WTC11 (cell line): ENCODE measurements around the gene OR52N4. TPM values are rescaled to one million over a fixed set of nuclear protein-coding genes. Genes with fewer than 3 reads are reported as not detected.

ENCODE experiments used
- ATAC-seq: fragments of 200-7000 bp; cut with Tn5 transposase; 2 replicates; pipeline ENCODE4 v1.10.0; 2021; ENCODE audit warnings: mild to moderate bottlenecking, moderate library complexity
- Bru-seq: library from RNA; stranded (reverse); fragments of 400-500 nt; gene quantifications from one replicate; lab custom pipeline; 2021; lab: Mats Ljungman, UMichigan
- CTCF ChIA-PET: fragments of 300-600 bp; sonication (Branson Sonifier 250); formaldehyde crosslinking; loops from one replicate; lab custom pipeline; 2021; ENCODE audit warnings: antibody characterized with exemption; lab: Charles Lee
- POLR2A ChIA-PET: fragments of 350-600 bp; sonication (Branson Sonifier 250); formaldehyde crosslinking; loops from one replicate; lab custom pipeline; 2021; ENCODE audit warnings: antibody characterized with exemption; lab: Charles Lee
- DNase-seq: peaks from one replicate; pipeline ENCODE4 v3.0.0; 2021; ENCODE audit warnings: low spot score
- H3K27ac Mint-ChIP-seq: 2 replicates; pipeline ENCODE4 v1.8.0; 2021; ENCODE audit warnings: mixed read lengths
- H3K27me3 Mint-ChIP-seq: 2 replicates; pipeline ENCODE4 v1.8.0; 2021; ENCODE audit warnings: low read depth, mild to moderate bottlenecking, moderate library complexity, mixed read lengths
- H3K36me3 Mint-ChIP-seq: 2 replicates; pipeline ENCODE4 v1.8.0; 2021; ENCODE audit warnings: mixed read lengths
- H3K4me1 Mint-ChIP-seq: 2 replicates; pipeline ENCODE4 v1.8.0; 2022; ENCODE audit warnings: mixed read lengths
- H3K4me3 Mint-ChIP-seq: 2 replicates; pipeline ENCODE4 v1.8.0; 2021; ENCODE audit warnings: mild to moderate bottlenecking, moderate library complexity, mixed read lengths
- H3K9me3 Mint-ChIP-seq: 2 replicates; pipeline ENCODE4 v1.8.0; 2021; ENCODE audit warnings: mixed read lengths
- AR ChIP-seq: fragments of 250-450 bp; sonication (Bioruptor Pico); IDR thresholded peaks from 2 replicates; pipeline ENCODE4 v1.9.0; 2021; ENCODE audit warnings: mild to moderate bottlenecking
- ATF6 ChIP-seq: sonication (generic); formaldehyde crosslinking; IDR thresholded peaks from 2 replicates; pipeline ENCODE4 v1.8.1; 2023; ENCODE audit warnings: mild to moderate bottlenecking, missing genetic modification reagents
- CDX4 ChIP-seq: fragments of 250-450 bp; sonication (Bioruptor Pico); IDR thresholded peaks from 2 replicates; pipeline ENCODE4 v1.9.0; 2021; ENCODE audit warnings: moderate library complexity, mild to moderate bottlenecking, inconsistent platforms, borderline replicate concordance
- CTCF ChIP-seq: fragments of 200-600 bp; IDR thresholded peaks from 2 replicates; pipeline ENCODE4 v1.8.0; 2022; ENCODE audit warnings: antibody characterized with exemption
- FOXK1 ChIP-seq: sonication (generic); formaldehyde crosslinking; IDR thresholded peaks from 2 replicates; pipeline ENCODE4 v1.8.0; 2022; ENCODE audit warnings: mild to moderate bottlenecking, moderate library complexity, missing genetic modification reagents
- GABPB1 ChIP-seq: sonication (generic); formaldehyde crosslinking; IDR thresholded peaks from 2 replicates; pipeline ENCODE4 v1.8.1; 2023; ENCODE audit warnings: mild to moderate bottlenecking, missing genetic modification reagents
- GRHL2 ChIP-seq: fragments of 250-450 bp; sonication (Bioruptor Pico); IDR thresholded peaks from 2 replicates; pipeline ENCODE4 v1.8.0; 2022; ENCODE audit warnings: mild to moderate bottlenecking, moderate library complexity; ENCODE audit not compliant: insufficient replicate concordance, severe bottlenecking
- KAT7 ChIP-seq: sonication (generic); formaldehyde crosslinking; IDR thresholded peaks from 2 replicates; pipeline ENCODE4 v1.8.1; 2023; ENCODE audit warnings: missing genetic modification reagents, mild to moderate bottlenecking, borderline replicate concordance
- MAX ChIP-seq: sonication (generic); formaldehyde crosslinking; IDR thresholded peaks from 2 replicates; pipeline ENCODE4 v1.8.0; 2022; ENCODE audit warnings: mild to moderate bottlenecking, missing genetic modification reagents
- MXD4 ChIP-seq: fragments of 250-450 bp; sonication (Bioruptor Pico); IDR thresholded peaks from 2 replicates; pipeline ENCODE4 v1.8.0; 2021; ENCODE audit warnings: mild to moderate bottlenecking, moderate library complexity, borderline replicate concordance
- PREB ChIP-seq: sonication (generic); formaldehyde crosslinking; IDR thresholded peaks from 2 replicates; pipeline ENCODE4 v1.8.1; 2022; ENCODE audit warnings: mild to moderate bottlenecking, missing genetic modification reagents, moderate library complexity, borderline replicate concordance
- RELA ChIP-seq: sonication (generic); formaldehyde crosslinking; IDR thresholded peaks from 2 replicates; pipeline ENCODE4 v1.8.1; 2022; ENCODE audit warnings: missing genetic modification reagents, mild to moderate bottlenecking, borderline replicate concordance
- RORB ChIP-seq: fragments of 250-450 bp; sonication (Bioruptor Pico); IDR thresholded peaks from 2 replicates; pipeline ENCODE4 v1.9.0; 2021; ENCODE audit warnings: mild to moderate bottlenecking
- SMAD3 ChIP-seq: sonication (generic); formaldehyde crosslinking; IDR thresholded peaks from 2 replicates; pipeline ENCODE4 v1.8.0; 2022; ENCODE audit warnings: missing genetic modification reagents, mild to moderate bottlenecking, borderline replicate concordance
- SOX15 ChIP-seq: fragments of 250-450 bp; sonication (Bioruptor Pico); IDR thresholded peaks from 2 replicates; pipeline ENCODE4 v1.9.0; 2021; ENCODE audit warnings: mild to moderate bottlenecking
- SP1 ChIP-seq: sonication (generic); formaldehyde crosslinking; conservative IDR thresholded peaks from 2 replicates; pipeline ENCODE4 v1.8.1; 2022; ENCODE audit warnings: missing genetic modification reagents
- TEAD4 ChIP-seq: sonication (generic); formaldehyde crosslinking; IDR thresholded peaks from 2 replicates; pipeline ENCODE4 v1.8.0; 2022; ENCODE audit warnings: mild to moderate bottlenecking, missing genetic modification reagents
- TP53 ChIP-seq: sonication (generic); formaldehyde crosslinking; IDR thresholded peaks from 2 replicates; pipeline ENCODE4 v1.8.1; 2023; ENCODE audit warnings: mild to moderate bottlenecking, missing genetic modification reagents
- ZBTB21 ChIP-seq: sonication (generic); formaldehyde crosslinking; IDR thresholded peaks from 2 replicates; pipeline ENCODE4 v1.8.1; 2023; ENCODE audit warnings: mild to moderate bottlenecking, missing genetic modification reagents, borderline replicate concordance
- ZMAT4 ChIP-seq: fragments of 250-450 bp; sonication (Bioruptor Pico); IDR thresholded peaks from 2 replicates; pipeline ENCODE4 v1.9.0; 2021; ENCODE audit warnings: mild to moderate bottlenecking
- ZNF138 ChIP-seq: sonication (generic); formaldehyde crosslinking; conservative IDR thresholded peaks from 2 replicates; pipeline ENCODE4 v1.8.1; 2022; ENCODE audit warnings: mild to moderate bottlenecking, moderate library complexity, missing genetic modification reagents
- ZNF232 ChIP-seq: sonication (generic); formaldehyde crosslinking; IDR thresholded peaks from 2 replicates; pipeline ENCODE4 v1.8.0; 2022; ENCODE audit warnings: mild to moderate bottlenecking, missing genetic modification reagents
- ZNF263 ChIP-seq: sonication (generic); formaldehyde crosslinking; IDR thresholded peaks from 2 replicates; pipeline ENCODE4 v1.8.1; 2022; ENCODE audit warnings: low read depth, mild to moderate bottlenecking, moderate library complexity, missing genetic modification reagents
- ZNF281 ChIP-seq: sonication (generic); formaldehyde crosslinking; IDR thresholded peaks from 2 replicates; pipeline ENCODE4 v1.8.0; 2023; ENCODE audit warnings: mild to moderate bottlenecking, missing genetic modification reagents
- ZNF317 ChIP-seq: sonication (generic); formaldehyde crosslinking; IDR thresholded peaks from 2 replicates; pipeline ENCODE4 v1.8.1; 2023; ENCODE audit warnings: low read depth, mild to moderate bottlenecking, moderate library complexity, missing genetic modification reagents, borderline replicate concordance
- long read RNA-seq, 3 experiments: library from RNA in 1 of 3; library from capped mRNA in 1 of 3; library from polyadenylated mRNA in 1 of 3; unstranded in 2 of 3; stranded (forward) in 1 of 3; transcript quantifications; one replicate each; pipeline ENCODE4 v2.0.0, GENCODE V29; 2021
- total RNA-seq: library from RNA; stranded (reverse); gene quantifications from 3 replicates; pipeline ENCODE4 v1.2.3, GENCODE V29; 2021

Gene OR52N4
- total RNA-seq (0.23 to 0.52 TPM (median 0.44 TPM) in 3 replicates), Bru-seq, nascent RNA (percentile 27 among the genes with signal in this experiment)
- long read RNA-seq, experiment 1 = 0 reads
- long read RNA-seq, experiment 2 = 0 reads
- long read RNA-seq, experiment 3 = 0 reads

GRCh38 chr11:5753943-5754342, at the start of gene OR52N4:
Gene OR52N4 (plus strand): TSS chr11:5754243. CDS start chr11:5754741, 498 bp downstream.
- H3K27me3 Mint-ChIP-seq = no peaks in the 10 kb centered on the region
- DNase-seq (no peak), ATAC-seq (no peak)
- TF ChIP-seq MAX = no peak
- no peak for TF ChIP-seq ZNF232 (CRISPR knock-in tag)
- TF ChIP-seq GABPB1 = no peak
- TF ChIP-seq ZNF263 (CRISPR knock-in tag) = no peak
- no peak for TF ChIP-seq AR (CRISPR knock-in tag)
- TF ChIP-seq PREB = no peak
- TF ChIP-seq SMAD3 (CRISPR knock-in tag) = no peak
- TF ChIP-seq ZMAT4 (CRISPR knock-in tag) = no peak
- no peak for TF ChIP-seq RORB (CRISPR knock-in tag)
- TF ChIP-seq TEAD4 (CRISPR knock-in tag) = no peak
- no peak for TF ChIP-seq CTCF
- no peak for TF ChIP-seq ATF6 (CRISPR knock-in tag)
- TF ChIP-seq ZNF281 = no peak
- TF ChIP-seq TP53 (CRISPR knock-in tag) = no peak
- H3K27ac Mint-ChIP-seq = no peak within 1 kb of the TSS
- H3K9me3 Mint-ChIP-seq = no peaks in the 10 kb centered on the region
- no peak within 1 kb of the TSS for H3K4me3 Mint-ChIP-seq
- CTCF ChIA-PET = no interaction called here
- POLR2A ChIA-PET = no interaction called here
- H3K4me1 Mint-ChIP-seq = no peaks in the 10 kb centered on the region
- no peaks in the 10 kb centered on the region for H3K36me3 Mint-ChIP-seq

GRCh38 chr11:5705688-5706087, 48.4 kb upstream of the OR52N4 start:
- Mint-ChIP-seq H3K9me3 (no peaks in the 10 kb centered on the region), H3K27ac (no peak overlapping the region), H3K4me1 (no peaks in the 10 kb centered on the region), H3K36me3 (peaks cover 48% of the 10 kb centered on the region), H3K4me3 (no peak overlapping the region), H3K27me3 (no peaks in the 10 kb centered on the region)
- ChIA-PET POLR2A (no interaction called here), CTCF (no interaction called here)
- no peak for DNase-seq
- ATAC-seq = no peak
- TF ChIP-seq ZNF138 (no peak), KAT7 (CRISPR knock-in tag) (no peak), MXD4 (CRISPR knock-in tag) (no peak), ZBTB21 (no peak), ZNF317 (no peak), TEAD4 (CRISPR knock-in tag) (no peak), SP1 (CRISPR knock-in tag) (no peak), FOXK1 (CRISPR knock-in tag) (no peak), RELA (no peak), CDX4 (CRISPR knock-in tag) (no peak), GRHL2 (CRISPR knock-in tag) (no peak), SOX15 (CRISPR knock-in tag) (no peak)
